HEK293 (cell line): ENCODE measurements around the gene SARS1.
A peak's percentile ranks its signal among the peaks of the same experiment; 100 is the strongest.

Source experiments
- BCL11A ChIP-seq: fragments of 450-650 bp; formaldehyde crosslinking; IDR thresholded peaks from 2 replicates; pipeline ENCODE4 v1.5.1; 2016; ENCODE audit warnings: low read depth, missing biosample characterization, missing genetic modification characterization
- CTCF ChIP-seq: fragments of 450-650 bp; formaldehyde crosslinking; IDR thresholded peaks from 2 replicates; pipeline ENCODE4 v1.5.1; 2016; ENCODE audit warnings: missing biosample characterization, missing genetic modification characterization
- FEZF1 ChIP-seq: fragments of 450-650 bp; formaldehyde crosslinking; IDR thresholded peaks from 2 replicates; pipeline ENCODE4 v1.5.1; 2016; ENCODE audit warnings: missing biosample characterization, missing genetic modification characterization
- GLI4 ChIP-seq: fragments of 450-650 bp; formaldehyde crosslinking; IDR thresholded peaks from 2 replicates; pipeline ENCODE4 v1.5.1; 2016; ENCODE audit warnings: missing biosample characterization, missing genetic modification characterization
- HOXC10 ChIP-seq: sonication (generic); formaldehyde crosslinking; IDR thresholded peaks from 2 replicates; pipeline ENCODE4 v1.8.1; 2023; ENCODE audit warnings: mild to moderate bottlenecking, missing genetic modification reagents
- MEIS1 ChIP-seq: sonication (generic); formaldehyde crosslinking; IDR thresholded peaks from 2 replicates; pipeline ENCODE4 v1.8.1; 2022; ENCODE audit warnings: missing genetic modification reagents, mild to moderate bottlenecking, borderline replicate concordance
- PATZ1 ChIP-seq: fragments of 450-650 bp; formaldehyde crosslinking; IDR thresholded peaks from 2 replicates; pipeline ENCODE4 v1.5.1; 2016; ENCODE audit warnings: missing biosample characterization, missing genetic modification characterization
- PBX3 ChIP-seq: sonication (generic); formaldehyde crosslinking; IDR thresholded peaks from 2 replicates; pipeline ENCODE4 v1.8.1; 2022; ENCODE audit warnings: mild to moderate bottlenecking, moderate library complexity, missing genetic modification reagents
- YY1 ChIP-seq: fragments of 450-650 bp; formaldehyde crosslinking; IDR thresholded peaks from 2 replicates; pipeline ENCODE4 v1.5.1; 2018; ENCODE audit warnings: missing biosample characterization, missing genetic modification characterization
- ZNF202 ChIP-seq: fragments of 450-650 bp; formaldehyde crosslinking; IDR thresholded peaks from 2 replicates; pipeline ENCODE4 v1.5.1; 2016; ENCODE audit warnings: missing biosample characterization, missing genetic modification characterization, borderline replicate concordance
- ZNF211 ChIP-seq: fragments of 450-650 bp; formaldehyde crosslinking; IDR thresholded peaks from 2 replicates; pipeline ENCODE4 v1.5.1; 2016; ENCODE audit warnings: low read depth, missing biosample characterization, missing genetic modification characterization
- ZNF221 ChIP-seq: fragments of 450-650 bp; formaldehyde crosslinking; IDR thresholded peaks from 2 replicates; pipeline ENCODE4 v1.5.1; 2017; ENCODE audit warnings: missing biosample characterization, missing genetic modification characterization, borderline replicate concordance
- ZNF248 ChIP-seq: fragments of 450-650 bp; formaldehyde crosslinking; IDR thresholded peaks from 2 replicates; pipeline ENCODE4 v1.5.1; 2017; ENCODE audit warnings: missing biosample characterization, missing genetic modification characterization
- ZNF274 ChIP-seq, 2 experiments: fragments of 200-500 bp in 1 of 2; fragments of 450-650 bp in 1 of 2; sonication (Bioruptor generic) in 1 of 2; formaldehyde crosslinking in 1 of 2; IDR thresholded peaks; 2 replicates each; pipeline versions ENCODE4 v1.5.1 to v1.6.1; 2014 to 2016; ENCODE audit warnings: borderline replicate concordance in 1 of 2, inconsistent platforms in 1 of 2, low read length in 1 of 2, missing biosample characterization in 1 of 2, missing genetic modification characterization in 1 of 2
- ZNF280C ChIP-seq: fragments of 450-650 bp; formaldehyde crosslinking; IDR thresholded peaks from 2 replicates; pipeline ENCODE4 v1.5.1; 2016; ENCODE audit warnings: missing biosample characterization, missing genetic modification characterization
- ZNF354C ChIP-seq: fragments of 450-650 bp; formaldehyde crosslinking; IDR thresholded peaks from 2 replicates; pipeline ENCODE4 v1.5.1; 2016; ENCODE audit warnings: missing biosample characterization, missing genetic modification characterization, low read depth, borderline replicate concordance
- ZNF362 ChIP-seq: fragments of 450-650 bp; formaldehyde crosslinking; IDR thresholded peaks from 2 replicates; pipeline ENCODE4 v1.5.1; 2016; ENCODE audit warnings: missing biosample characterization, missing genetic modification characterization
- ZNF426 ChIP-seq: fragments of 450-650 bp; formaldehyde crosslinking; IDR thresholded peaks from 2 replicates; pipeline ENCODE4 v1.5.1; 2017; ENCODE audit warnings: missing biosample characterization, missing genetic modification characterization, mild to moderate bottlenecking, inconsistent platforms, moderate library complexity
- ZNF433 ChIP-seq: fragments of 450-650 bp; formaldehyde crosslinking; IDR thresholded peaks from 2 replicates; pipeline ENCODE4 v1.5.1; 2016; ENCODE audit warnings: missing biosample characterization, missing genetic modification characterization, low read depth
- ZNF510 ChIP-seq: fragments of 450-650 bp; formaldehyde crosslinking; IDR thresholded peaks from 2 replicates; pipeline ENCODE4 v1.5.1; 2018; ENCODE audit warnings: mild to moderate bottlenecking, missing genetic modification characterization, missing biosample characterization; ENCODE audit not compliant: insufficient replicate concordance
- ZNF521 ChIP-seq: fragments of 450-650 bp; formaldehyde crosslinking; IDR thresholded peaks from 2 replicates; pipeline ENCODE4 v1.5.1; 2017; ENCODE audit warnings: missing biosample characterization, mild to moderate bottlenecking, missing genetic modification characterization
- ZNF548 ChIP-seq: fragments of 450-650 bp; formaldehyde crosslinking; IDR thresholded peaks from 2 replicates; pipeline ENCODE4 v1.5.1; 2016; ENCODE audit warnings: missing biosample characterization, missing genetic modification characterization
- ZNF549 ChIP-seq: fragments of 450-650 bp; IDR thresholded peaks from 2 replicates; pipeline ENCODE4 v1.5.1; 2018; ENCODE audit warnings: missing biosample characterization, missing genetic modification characterization, mild to moderate bottlenecking, inconsistent platforms, moderate library complexity
- ZNF585B ChIP-seq: fragments of 450-650 bp; formaldehyde crosslinking; IDR thresholded peaks from 2 replicates; pipeline ENCODE4 v1.5.1; 2016; ENCODE audit warnings: missing biosample characterization, missing genetic modification characterization
- ZNF658 ChIP-seq: fragments of 450-650 bp; formaldehyde crosslinking; IDR thresholded peaks from 2 replicates; pipeline ENCODE4; 2016; ENCODE audit warnings: missing biosample characterization, missing genetic modification characterization
- ZNF660 ChIP-seq: fragments of 450-650 bp; IDR thresholded peaks from 2 replicates; pipeline ENCODE4 v1.5.1; 2018; ENCODE audit warnings: missing biosample characterization, mild to moderate bottlenecking, missing genetic modification characterization
- ZNF76 ChIP-seq: fragments of 450-650 bp; formaldehyde crosslinking; IDR thresholded peaks from 2 replicates; pipeline ENCODE4; 2016; ENCODE audit warnings: low read depth, missing biosample characterization, missing genetic modification characterization, borderline replicate concordance
- ZSCAN16 ChIP-seq: fragments of 450-650 bp; formaldehyde crosslinking; IDR thresholded peaks from 2 replicates; pipeline ENCODE4 v1.5.1; 2016; ENCODE audit warnings: missing biosample characterization, missing genetic modification characterization
- TF ChIP-seq, protein P1 (sequence below): fragments of 450-650 bp; formaldehyde crosslinking; IDR thresholded peaks from 2 replicates; pipeline ENCODE4 v1.5.1; 2016; ENCODE audit warnings: missing biosample characterization, missing genetic modification characterization

The SARS1 gene

DNA sequence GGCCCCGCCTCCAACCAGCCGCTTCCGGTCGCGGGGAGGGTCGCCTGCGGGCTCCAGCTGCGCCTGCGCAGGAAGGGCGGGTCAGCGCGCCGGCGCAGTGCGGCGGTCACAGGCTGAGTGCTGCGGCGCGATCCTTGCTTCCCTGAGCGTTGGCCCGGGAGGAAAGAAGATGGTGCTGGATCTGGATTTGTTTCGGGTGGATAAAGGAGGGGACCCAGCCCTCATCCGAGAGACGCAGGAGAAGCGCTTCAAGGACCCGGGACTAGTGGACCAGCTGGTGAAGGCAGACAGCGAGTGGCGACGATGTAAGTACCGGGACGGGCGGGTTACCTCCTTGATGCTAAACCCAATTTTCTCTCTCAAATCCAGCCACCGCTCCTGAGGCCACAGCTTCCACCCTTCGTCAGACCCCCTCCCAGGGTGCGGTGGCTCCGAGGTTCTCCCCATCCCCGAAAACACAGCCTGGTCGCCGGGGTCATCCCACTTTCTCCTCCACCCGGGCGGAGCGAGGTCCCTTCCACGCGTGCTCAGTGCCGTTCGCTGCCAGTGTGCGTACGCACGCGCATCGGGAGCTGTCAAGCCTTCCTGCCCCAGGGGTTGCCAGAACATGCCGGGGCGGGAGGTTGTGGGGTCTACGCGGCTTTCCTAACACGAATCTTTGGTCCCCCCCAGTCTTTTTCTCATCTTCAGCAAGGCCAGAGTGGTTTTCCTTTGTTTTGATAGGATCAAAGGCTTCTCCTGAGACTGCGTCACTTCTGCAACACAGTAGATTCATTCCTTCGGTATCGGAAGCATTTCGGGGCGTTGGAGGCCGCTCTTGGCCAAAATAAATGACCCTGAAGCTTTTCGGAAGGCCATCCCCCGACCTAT lies at the start of gene SARS1 (continued):
- TF ChIP-seq ZNF585B (tag by site-specific recombination) (no peak), ZSCAN16 (tag by site-specific recombination) (0 out of 2 replicates have a peak, but pooled peaks have one; percentile 5), ZNF549 (tag by site-specific recombination) (no peak), GLI4 (tag by site-specific recombination) (no peak), ZNF211 (no peak), FEZF1 (tag by site-specific recombination) (no peak), HOXC10 (CRISPR knock-in tag) (no peak), ZNF433 (tag by site-specific recombination) (no peak), CTCF (tag by site-specific recombination) (no peak), ZNF202 (no peak), BCL11A (tag by site-specific recombination) (no peak), ZNF548 (tag by site-specific recombination) (no peak), PATZ1 (tag by site-specific recombination) (peak; percentile 45), ZNF658 (tag by site-specific recombination) (no peak), ZNF521 (no peak), ZNF280C (no peak), ZNF362 (tag by site-specific recombination) (no peak), ZNF660 (tag by site-specific recombination) (no peak), MEIS1 (no peak), ZNF248 (tag by site-specific recombination) (no peak), PBX3 (CRISPR knock-in tag) (no peak), ZNF510 (tag by site-specific recombination) (no peak), ZNF76 (tag by site-specific recombination) (peak; percentile 18; the same call in 1 of the 2 replicates), YY1 (tag by site-specific recombination) (0 out of 2 replicates have a peak, but pooled peaks have one; percentile 12), ZNF426 (tag by site-specific recombination) (no peak), ZNF221 (tag by site-specific recombination) (no peak), ZNF274 (IDR thresholded peaks at IDR 0.05; ENCODE audit: low read length) (no peak), ZNF274 (tag by site-specific recombination; IDR thresholded peaks at IDR 0.05; ENCODE audit: borderline replicate concordance) (no peak), ZNF354C (tag by site-specific recombination) (no peak)
- TF ChIP-seq, protein P1, sequence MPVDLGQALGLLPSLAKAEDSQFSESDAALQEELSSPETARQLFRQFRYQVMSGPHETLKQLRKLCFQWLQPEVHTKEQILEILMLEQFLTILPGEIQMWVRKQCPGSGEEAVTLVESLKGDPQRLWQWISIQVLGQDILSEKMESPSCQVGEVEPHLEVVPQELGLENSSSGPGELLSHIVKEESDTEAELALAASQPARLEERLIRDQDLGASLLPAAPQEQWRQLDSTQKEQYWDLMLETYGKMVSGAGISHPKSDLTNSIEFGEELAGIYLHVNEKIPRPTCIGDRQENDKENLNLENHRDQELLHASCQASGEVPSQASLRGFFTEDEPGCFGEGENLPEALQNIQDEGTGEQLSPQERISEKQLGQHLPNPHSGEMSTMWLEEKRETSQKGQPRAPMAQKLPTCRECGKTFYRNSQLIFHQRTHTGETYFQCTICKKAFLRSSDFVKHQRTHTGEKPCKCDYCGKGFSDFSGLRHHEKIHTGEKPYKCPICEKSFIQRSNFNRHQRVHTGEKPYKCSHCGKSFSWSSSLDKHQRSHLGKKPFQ: no peak
